ENCODE measurements around the gene CSRNP2. TPM values are rescaled to one million over a fixed set of nuclear protein-coding genes. Genes with fewer than 3 reads are reported as not detected.

CSRNP2 gene
- total and polyA plus RNA-seq, 2 experiments from 2014 or later: 19.0 to 22.5 TPM

DNA sequence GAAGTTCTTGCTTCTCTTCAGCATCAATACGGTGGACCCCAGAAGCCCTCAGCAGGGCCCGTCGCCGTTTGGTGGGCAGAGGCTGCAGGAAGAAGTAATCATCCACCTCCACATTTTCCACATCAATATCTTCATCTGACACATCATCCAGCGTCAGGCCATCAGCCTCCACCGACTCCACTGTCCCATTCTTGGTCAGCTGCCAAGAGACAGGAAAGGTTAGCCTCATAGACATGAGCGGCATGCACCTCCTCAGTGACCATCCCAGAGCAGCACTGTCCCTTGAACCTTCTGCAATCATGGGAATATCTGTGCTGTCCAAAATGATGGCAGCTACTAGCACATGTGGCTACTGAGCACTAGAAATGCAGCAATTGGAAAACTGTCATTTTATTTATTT, 15.6 kb downstream of the CSRNP2 start:
- Histone ChIP-seq H3K36me3 (peaks cover 58% of the 10 kb centered on the region), H3K27me3 (no peaks in the 10 kb centered on the region), H3K9me3 (ENCODE audit: low read depth) (no peaks in the 10 kb centered on the region), H3K27ac (no peak overlapping the region), H3K4me1 (ENCODE audit: low read depth) (no peaks in the 10 kb centered on the region), H3K4me3 (no peak overlapping the region)
- no peak for DNase-seq (ENCODE audit: low read depth in 1 of 2, low spot score in 1 of 2)
- TF ChIP-seq, protein P1, sequence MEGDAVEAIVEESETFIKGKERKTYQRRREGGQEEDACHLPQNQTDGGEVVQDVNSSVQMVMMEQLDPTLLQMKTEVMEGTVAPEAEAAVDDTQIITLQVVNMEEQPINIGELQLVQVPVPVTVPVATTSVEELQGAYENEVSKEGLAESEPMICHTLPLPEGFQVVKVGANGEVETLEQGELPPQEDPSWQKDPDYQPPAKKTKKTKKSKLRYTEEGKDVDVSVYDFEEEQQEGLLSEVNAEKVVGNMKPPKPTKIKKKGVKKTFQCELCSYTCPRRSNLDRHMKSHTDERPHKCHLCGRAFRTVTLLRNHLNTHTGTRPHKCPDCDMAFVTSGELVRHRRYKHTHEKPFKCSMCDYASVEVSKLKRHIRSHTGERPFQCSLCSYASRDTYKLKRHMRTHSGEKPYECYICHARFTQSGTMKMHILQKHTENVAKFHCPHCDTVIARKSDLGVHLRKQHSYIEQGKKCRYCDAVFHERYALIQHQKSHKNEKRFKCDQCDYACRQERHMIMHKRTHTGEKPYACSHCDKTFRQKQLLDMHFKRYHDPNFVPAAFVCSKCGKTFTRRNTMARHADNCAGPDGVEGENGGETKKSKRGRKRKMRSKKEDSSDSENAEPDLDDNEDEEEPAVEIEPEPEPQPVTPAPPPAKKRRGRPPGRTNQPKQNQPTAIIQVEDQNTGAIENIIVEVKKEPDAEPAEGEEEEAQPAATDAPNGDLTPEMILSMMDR (IDR thresholded peaks at IDR 0.05; ENCODE audit: low read depth, low read length): no peak

DNA sequence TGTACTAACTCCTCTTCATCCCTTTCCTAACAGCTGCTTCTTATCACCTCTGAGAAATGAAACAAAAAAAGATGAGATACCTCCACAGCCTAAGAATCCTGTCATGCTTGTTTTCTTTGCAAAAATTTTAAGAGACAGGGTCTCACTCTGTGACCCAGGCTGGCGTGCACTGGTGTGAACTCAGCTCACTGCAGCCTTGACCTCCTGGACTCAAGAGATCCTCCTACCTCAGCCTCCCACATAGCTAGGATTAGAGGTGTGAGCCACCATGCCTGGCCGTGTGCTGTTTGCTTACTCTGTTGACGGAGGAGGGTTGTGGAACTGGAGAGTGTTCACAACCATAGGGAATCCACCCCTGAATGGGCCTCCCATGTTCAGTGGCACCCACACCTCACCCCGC, 16.2 kb downstream of the CSRNP2 start:
- no peak overlapping the region for H3K27ac ChIP-seq
- TF ChIP-seq, protein P1 (IDR thresholded peaks at IDR 0.05; ENCODE audit: low read depth, low read length): no peak
- H3K4me1 ChIP-seq (ENCODE audit: low read depth): no peaks in the 10 kb centered on the region
- no peaks in the 10 kb centered on the region for H3K9me3 ChIP-seq (ENCODE audit: low read depth)
- no peak for DNase-seq (ENCODE audit: low read depth in 1 of 2, low spot score in 1 of 2)
- H3K27me3 ChIP-seq: no peaks in the 10 kb centered on the region
- peaks cover 58% of the 10 kb centered on the region for H3K36me3 ChIP-seq
- H3K4me3 ChIP-seq: no peak overlapping the region

DNA sequence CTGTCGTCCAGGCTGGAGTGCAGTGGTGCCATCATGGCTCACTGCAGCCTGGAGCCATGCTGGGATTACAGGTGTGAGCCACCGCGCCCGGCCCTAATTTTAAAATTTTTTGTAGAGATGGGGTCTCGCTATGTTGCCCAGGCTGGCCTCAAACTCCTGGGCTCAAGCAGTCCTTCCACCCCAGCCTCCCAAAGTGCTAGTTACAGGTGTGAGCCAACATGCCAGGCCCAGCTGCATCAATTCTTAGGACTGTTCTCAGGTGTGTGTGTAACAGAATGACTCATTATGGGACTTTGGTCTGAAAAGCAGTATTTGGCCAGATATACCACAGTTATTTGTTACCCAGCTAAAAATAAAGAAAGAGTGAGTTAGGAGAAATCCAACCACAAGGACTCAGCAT, 17.9 kb downstream of the CSRNP2 start:
- Histone ChIP-seq H3K36me3 (peaks cover 54% of the 10 kb centered on the region), H3K4me3 (no peak overlapping the region), H3K4me1 (ENCODE audit: low read depth) (no peaks in the 10 kb centered on the region)

DNA sequence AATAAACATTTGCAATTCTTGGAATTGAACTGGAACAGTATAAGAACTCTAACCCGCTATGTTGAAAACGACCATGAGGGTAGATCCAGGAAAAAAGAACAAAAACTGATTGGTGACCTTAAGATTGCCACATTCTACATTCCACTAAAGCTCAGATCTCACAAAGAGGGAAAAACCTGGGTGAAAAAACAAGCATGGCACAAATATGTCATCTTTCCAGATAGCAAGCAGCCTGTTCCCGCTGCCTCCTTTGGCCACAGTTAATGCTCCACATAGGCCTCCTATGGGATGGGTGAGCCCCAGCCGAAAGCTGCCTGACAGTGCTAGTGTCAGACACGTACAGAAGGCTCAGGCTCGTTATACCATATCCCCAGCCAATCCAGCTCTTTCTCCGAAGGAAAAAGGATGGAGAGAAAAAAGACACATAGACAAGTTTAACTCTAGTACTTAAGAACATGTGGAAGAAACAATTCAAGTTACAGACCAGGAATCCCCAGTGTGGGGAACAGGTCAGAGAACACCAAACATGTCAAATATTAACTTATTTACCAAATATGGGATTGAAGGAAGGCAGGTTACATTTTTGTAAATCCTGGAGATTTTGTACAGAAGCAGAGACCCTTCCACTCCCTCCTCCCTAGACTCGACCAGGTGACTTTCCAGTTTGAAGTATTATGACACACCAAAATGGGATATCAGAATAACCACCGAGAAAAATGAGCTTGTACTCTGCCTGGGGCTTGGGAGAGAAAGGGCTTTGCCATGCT, 20.6 kb downstream of the CSRNP2 start:
- Histone ChIP-seq H3K27ac (peak overlapping the region; percentile 75), H3K4me3 (no peak overlapping the region), H3K27me3 (no peaks in the 10 kb centered on the region), H3K9me3 (ENCODE audit: low read depth) (no peaks in the 10 kb centered on the region), H3K4me1 (ENCODE audit: low read depth) (no peaks in the 10 kb centered on the region), H3K36me3 (peaks cover 53% of the 10 kb centered on the region)
- TF ChIP-seq, protein P1 (IDR thresholded peaks at IDR 0.05; ENCODE audit: low read depth, low read length): no peak
- no peak for DNase-seq (ENCODE audit: low read depth in 1 of 2, low spot score in 1 of 2)

More for the DNA sequence above, 17.9 kb downstream of the CSRNP2 start:
- Histone ChIP-seq H3K9me3 (ENCODE audit: low read depth) (no peaks in the 10 kb centered on the region), H3K27me3 (no peaks in the 10 kb centered on the region), H3K27ac (no peak overlapping the region)
- no peak for DNase-seq (ENCODE audit: low read depth in 1 of 2, low spot score in 1 of 2)
- TF ChIP-seq, protein P1 (IDR thresholded peaks at IDR 0.05; ENCODE audit: low read depth, low read length): no peak

DNA sequence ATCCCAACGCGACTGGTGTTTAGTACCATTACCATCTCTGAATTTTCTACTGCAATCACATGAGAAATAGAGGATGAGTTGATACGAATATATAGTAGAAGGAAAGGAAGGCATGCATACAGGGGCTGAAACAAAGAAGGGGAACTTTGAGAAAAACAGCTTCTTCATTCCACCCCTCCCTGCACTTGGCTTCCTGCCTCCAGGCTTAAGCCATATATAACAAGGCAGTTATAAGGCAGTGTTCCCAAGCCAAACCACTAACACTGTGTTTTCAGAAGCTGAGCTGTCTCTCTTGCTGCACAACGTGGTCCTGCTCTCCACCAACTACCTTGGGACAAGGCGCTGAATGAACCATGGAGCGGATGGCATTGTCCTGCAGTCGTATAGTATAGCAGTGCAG, 24.3 kb downstream of the CSRNP2 start:
- DNase-seq (ENCODE audit: low read depth in 1 of 2, low spot score in 1 of 2): no peak
- no peaks in the 10 kb centered on the region for H3K9me3 ChIP-seq (ENCODE audit: low read depth)
- TF ChIP-seq, protein P1 (IDR thresholded peaks at IDR 0.05; ENCODE audit: low read depth, low read length): no peak
- H3K27me3 ChIP-seq: no peaks in the 10 kb centered on the region
- H3K4me3 ChIP-seq: no peak overlapping the region
- no peak overlapping the region for H3K27ac ChIP-seq
- no peaks in the 10 kb centered on the region for H3K4me1 ChIP-seq (ENCODE audit: low read depth)
- H3K36me3 ChIP-seq: peaks cover 44% of the 10 kb centered on the region

Data from cardiac muscle cell (in vitro differentiated cells and primary cell).